Stimulated activated CD4-positive, alpha-beta T cell treated with anti-CD3 and anti-CD28 coated beads, Interleukin-2, amount 100 ng/mL, for 24 hours (primary cell): ENCODE results near the gene PHC2.
A peak's percentile ranks its signal among the peaks of the same experiment; 100 is the strongest.

Experiments
- DNase-seq, 2 donors: peaks; one replicate each; pipeline ENCODE4 v3.0.0-alpha.2; 2020

The PHC2 gene

GRCh38 chr1:33369081-33369480 is 61.8 kb downstream of the PHC2 start:
- DNase-seq: no peak

- no peak for DNase-seq
Measured at GRCh38 chr1:33368431-33368830, 62.5 kb downstream of the PHC2 start.

GRCh38 chr1:33367485-33368405 is 63.1 kb downstream of the PHC2 start:
- DNase-seq: peak; percentile 90

GRCh38 chr1:33366762-33367484 is 64.0 kb downstream of the PHC2 start:
- DNase-seq: no peak

- no peak for DNase-seq
Measured at GRCh38 chr1:33365560-33365997, 65.3 kb downstream of the PHC2 start.

- DNase-seq: no peak
Measured at GRCh38 chr1:33364565-33364918, 66.4 kb downstream of the PHC2 start.

GRCh38 chr1:33363470-33363861 is 67.4 kb downstream of the PHC2 start:
- DNase-seq: no peak

- DNase-seq: no peak
Measured at GRCh38 chr1:33363021-33363420, 67.9 kb downstream of the PHC2 start.

- no peak for DNase-seq
Measured at GRCh38 chr1:33361532-33362235, 69.2 kb downstream of the PHC2 start.

GRCh38 chr1:33360367-33360766 is 70.5 kb downstream of the PHC2 start:
- DNase-seq: no peak

- DNase-seq: no peak
Measured at GRCh38 chr1:33359931-33360330, 71.0 kb downstream of the PHC2 start.

GRCh38 chr1:33358795-33359503 is 71.9 kb downstream of the PHC2 start:
- DNase-seq: no peak

GRCh38 chr1:33358114-33358794 is 72.6 kb downstream of the PHC2 start:
- DNase-seq: no peak

GRCh38 chr1:33357099-33357498 is 73.8 kb downstream of the PHC2 start:
- no peak for DNase-seq

GRCh38 chr1:33354707-33355316 is 76.1 kb downstream of the PHC2 start:
- DNase-seq: no peak

GRCh38 chr1:33353531-33353930 is 77.4 kb downstream of the PHC2 start:
- DNase-seq: no peak

- DNase-seq: no peak
Measured at GRCh38 chr1:33351281-33351660, 79.6 kb downstream of the PHC2 start.

GRCh38 chr1:33350611-33351280 is 80.1 kb downstream of the PHC2 start:
- DNase-seq: no peak

- DNase-seq: peak; percentile 80 to 81
Measured at GRCh38 chr1:33349778-33350610, 80.9 kb downstream of the PHC2 start.

- DNase-seq: peak; percentile 48 to 57
Measured at GRCh38 chr1:33349081-33349759, 81.7 kb downstream of the PHC2 start.
